Measurements from ENCODE around the gene HIVEP3.

The HIVEP3 gene

DNA sequence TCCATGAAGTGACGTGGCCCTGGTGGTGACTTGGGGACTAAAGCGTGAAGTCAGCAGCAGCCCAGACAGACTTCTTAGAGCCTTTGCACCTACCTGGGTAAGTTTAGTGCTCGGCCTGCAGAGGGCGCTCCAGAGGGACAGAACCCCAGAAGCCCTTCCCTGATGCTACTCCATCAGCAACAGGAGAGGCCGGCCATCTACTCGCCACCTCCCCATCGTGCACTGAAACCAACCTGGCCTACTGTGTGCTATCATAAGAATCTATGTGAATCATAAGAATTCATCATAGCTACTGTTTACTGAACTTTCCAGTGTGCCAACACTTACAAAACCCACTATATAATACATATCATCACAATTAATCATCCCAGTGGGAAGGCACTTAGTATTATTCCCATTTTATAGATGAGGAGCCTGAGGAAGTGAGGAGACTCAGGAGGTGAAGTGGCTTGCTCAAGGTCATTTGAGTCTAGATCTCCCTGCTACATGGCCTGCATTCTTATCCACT, 426.3 kb downstream of the HIVEP3 start:
- no peak for DNase-seq (ENCODE audit: low read depth in 1 of 2, low spot score in 1 of 2)

DNA sequence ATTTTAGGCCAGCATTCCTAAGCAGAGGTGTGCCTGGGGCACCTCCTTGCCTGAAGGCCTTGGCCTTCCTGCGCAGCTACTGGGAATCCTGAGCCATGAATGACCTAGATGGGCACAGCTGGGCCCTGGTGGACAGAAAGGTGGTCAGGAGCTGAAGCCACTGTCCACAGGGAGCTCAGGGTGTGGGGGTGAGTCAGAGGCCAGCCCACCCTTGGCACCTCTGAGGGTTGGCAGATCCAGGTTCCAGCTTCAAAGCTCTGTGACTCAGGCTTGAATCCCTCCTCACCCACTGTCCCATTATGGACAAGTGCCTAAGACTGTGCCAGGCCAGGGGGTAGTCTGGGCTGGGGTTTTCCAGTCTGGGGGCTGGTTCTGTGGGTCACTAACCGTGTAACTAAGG, 427.8 kb downstream of the HIVEP3 start:
- no peak for DNase-seq (ENCODE audit: low read depth in 1 of 2, low spot score in 1 of 2)

DNA sequence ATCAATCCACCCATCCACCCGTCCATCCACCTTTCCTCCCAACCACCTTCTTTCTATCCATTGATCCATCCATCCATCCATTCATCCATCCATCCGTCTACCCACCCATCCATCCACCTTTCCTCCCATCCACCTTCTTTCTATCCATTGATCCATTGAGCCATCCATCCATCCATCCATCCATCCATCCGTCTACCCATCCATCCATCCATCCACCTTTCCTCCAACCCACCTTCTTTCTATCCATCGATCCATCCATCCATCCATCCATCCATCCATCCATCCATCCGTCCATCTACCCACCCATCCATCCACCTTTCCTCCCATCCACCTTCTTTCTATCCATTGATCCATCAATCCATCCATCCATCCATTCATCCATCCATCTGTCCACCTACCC, 429.2 kb downstream of the HIVEP3 start:
- no peak for DNase-seq (ENCODE audit: low read depth in 1 of 2, low spot score in 1 of 2)

DNA sequence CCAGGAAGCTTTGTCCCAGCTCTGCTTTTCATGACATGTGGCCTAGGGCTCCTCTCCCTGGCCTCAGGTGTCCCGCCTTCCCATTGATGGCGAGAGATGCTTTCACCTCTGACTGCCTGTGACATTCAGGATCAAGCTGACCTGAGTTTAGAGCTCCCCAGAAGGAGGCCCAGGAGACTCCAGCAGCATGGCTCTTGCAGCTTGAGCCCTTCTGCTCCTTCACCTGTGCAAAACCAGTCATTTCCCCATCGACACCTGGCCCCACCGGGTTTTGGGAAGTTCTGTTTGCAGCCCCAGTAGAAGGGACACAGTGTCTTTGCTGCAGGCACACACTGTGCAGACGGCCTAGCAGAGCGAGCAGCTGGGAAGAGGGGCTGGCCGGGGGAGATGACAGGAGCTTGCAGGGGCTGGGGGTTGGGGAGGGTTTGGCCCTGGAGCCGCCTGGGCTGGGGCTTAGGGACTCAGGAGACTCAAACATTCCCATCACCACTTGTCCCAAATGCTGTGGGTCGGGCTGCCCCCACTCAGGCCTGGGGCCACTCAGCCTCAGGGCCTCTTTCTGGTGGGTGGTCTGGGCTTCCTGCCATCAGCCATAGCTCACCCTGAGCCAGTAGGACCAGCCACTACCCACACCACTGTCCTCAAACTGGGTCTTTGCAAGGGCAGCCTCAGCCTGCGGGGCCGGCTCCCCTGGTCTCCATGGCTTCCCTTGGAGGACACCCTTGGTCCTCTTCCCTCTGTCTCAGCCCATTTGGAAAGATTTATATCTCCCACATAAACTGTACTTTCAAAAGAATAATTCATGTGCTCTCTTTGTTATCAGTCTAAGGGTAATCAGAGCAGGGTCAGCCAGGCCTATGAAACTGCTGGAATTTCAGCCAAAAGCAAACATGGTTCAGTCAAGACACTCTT, 430.4 kb downstream of the HIVEP3 start:
- no peak for DNase-seq (ENCODE audit: low read depth in 1 of 2, low spot score in 1 of 2)

DNA sequence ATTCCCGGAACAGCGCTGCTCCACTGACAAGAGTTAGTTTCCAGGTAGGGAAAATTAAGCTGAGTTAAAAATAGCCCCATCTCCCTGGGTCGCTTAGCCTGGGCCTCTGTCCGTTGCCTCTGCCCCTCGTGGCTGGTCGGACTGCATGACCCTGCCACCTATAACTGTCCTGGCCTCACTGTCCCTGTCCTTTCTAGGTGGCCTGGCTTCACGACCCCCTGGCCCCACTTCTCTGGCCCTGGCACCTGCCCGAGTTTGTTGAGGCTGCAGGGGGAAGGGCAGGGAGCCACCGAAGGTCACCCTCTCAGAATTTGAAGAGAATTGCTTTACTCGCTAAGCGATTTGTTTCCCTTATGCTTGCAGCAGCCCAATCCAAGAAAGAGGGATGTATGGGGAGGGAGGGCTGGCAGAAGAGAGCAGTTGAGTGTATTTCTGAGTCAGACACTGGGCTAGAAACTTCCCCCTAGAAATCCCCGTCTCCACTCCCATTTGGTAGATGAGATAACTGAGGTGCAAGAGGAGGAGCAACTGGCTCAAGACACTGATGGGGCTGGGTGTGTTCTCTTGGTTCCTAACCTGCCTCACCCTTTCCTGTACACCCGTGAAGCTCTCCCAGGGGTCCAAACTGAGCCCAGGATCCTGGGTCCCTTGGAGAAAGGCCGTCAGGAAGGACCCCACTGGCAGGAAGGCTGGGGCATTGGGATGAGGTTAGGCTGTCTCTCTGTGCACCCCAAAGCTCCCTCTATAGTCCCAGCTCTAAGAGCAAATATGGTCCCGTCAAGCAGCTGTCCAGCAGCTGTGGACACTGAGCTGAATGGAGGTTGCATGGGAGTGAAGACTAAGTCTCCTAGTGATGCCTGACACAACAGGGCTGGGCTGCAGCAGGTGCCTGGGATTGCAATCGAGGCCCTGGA, 431.3 kb downstream of the HIVEP3 start:
- DNase-seq (ENCODE audit: low read depth in 1 of 2, low spot score in 1 of 2), result no peak

GRCh38 chr1:41486371-41487125, 432.2 kb downstream of the HIVEP3 start:
- DNase-seq (ENCODE audit: low read depth in 1 of 2, low spot score in 1 of 2), result no peak

DNA sequence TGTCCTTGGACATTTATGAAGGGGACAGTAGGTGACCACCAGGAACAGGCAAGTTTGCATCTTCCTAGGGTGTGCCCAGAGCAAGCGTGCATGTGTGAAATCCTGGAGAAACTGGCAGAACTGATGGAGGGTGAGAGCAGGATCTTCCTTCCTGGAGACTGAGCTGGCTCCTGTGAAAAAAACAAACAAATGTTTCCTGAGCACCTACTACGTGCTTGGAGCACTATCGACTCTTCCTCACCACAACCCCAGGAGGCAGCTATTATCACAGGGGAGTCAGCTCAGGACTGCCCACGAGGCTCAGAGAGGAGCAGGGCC, 432.7 kb downstream of the HIVEP3 start:
- DNase-seq (ENCODE audit: low read depth in 1 of 2, low spot score in 1 of 2), result no peak

GRCh38 chr1:41485605-41486004, 433.1 kb downstream of the HIVEP3 start:
- no peak for DNase-seq (ENCODE audit: low read depth in 1 of 2, low spot score in 1 of 2)

DNA sequence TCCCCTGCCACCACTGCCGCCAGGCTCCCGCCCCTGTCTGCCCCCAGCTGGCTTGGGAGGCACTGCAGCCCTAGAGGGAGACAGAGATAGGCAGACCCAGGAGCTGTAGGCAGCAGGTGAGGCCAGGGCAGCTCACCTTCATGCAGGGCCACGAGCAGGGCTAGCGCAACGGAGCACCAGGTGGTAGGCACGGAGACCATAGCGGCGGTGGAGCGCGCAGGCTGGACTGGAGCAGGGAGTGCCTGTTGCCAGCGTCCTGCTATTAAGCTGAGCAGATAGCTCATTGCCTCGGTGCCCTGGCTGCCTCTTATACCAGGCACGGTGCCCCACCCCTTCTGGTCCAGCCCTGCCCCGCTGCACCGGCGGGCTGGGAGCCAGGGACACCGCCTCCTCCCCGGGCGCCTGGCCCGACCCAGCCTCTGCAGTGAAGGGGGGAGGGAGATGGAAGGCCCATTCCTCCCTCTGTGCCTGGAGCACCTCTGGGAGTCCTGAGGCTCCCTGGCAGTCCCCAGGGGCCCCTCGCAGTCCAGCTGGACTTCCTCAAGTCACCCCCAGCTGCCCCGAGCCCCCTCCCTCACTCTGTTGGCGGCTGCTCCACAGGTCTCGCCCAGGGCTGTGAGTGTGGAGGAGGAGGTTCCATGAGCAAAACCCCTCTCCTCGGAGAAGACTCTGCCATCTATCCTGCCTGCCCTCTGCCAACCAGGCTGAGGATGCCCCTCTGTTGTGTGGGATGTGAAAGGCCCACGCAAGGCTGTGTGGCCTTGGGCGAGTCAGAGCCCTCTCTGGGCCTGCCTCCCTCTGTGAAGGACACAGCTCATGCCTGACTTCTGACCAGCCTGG, 434.1 kb downstream of the HIVEP3 start, which contains the start of gene EDN2:
EDN2 (minus strand) TSS at position 282 of the 840 bp plus-strand sequence; CDS start at position 200, 82 bp downstream.
- no peak for DNase-seq (ENCODE audit: low read depth in 1 of 2, low spot score in 1 of 2)

DNA sequence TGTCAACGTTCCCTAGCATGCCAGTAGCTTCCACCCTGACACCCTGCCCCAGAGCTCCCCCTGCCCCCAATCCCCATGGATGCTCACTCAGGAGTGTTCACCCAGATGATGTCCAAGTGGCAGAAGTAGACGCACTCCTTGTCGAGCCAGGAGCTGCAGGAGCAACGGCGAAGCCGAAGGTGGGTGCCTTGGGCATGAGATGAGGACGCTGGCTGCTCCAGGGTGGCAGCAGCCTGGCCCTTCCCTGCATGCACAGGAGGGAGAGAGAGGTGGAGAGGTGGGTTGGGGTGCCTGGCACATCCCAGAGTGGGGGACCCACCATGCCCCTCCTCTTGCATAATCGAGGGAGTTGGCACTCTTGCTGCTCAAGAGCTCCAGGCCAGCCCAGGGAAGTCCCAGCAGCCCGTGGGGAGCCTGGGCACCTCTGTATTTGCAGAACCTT, 434.7 kb downstream of the HIVEP3 start:
- no peak for DNase-seq (ENCODE audit: low read depth in 1 of 2, low spot score in 1 of 2)

DNA sequence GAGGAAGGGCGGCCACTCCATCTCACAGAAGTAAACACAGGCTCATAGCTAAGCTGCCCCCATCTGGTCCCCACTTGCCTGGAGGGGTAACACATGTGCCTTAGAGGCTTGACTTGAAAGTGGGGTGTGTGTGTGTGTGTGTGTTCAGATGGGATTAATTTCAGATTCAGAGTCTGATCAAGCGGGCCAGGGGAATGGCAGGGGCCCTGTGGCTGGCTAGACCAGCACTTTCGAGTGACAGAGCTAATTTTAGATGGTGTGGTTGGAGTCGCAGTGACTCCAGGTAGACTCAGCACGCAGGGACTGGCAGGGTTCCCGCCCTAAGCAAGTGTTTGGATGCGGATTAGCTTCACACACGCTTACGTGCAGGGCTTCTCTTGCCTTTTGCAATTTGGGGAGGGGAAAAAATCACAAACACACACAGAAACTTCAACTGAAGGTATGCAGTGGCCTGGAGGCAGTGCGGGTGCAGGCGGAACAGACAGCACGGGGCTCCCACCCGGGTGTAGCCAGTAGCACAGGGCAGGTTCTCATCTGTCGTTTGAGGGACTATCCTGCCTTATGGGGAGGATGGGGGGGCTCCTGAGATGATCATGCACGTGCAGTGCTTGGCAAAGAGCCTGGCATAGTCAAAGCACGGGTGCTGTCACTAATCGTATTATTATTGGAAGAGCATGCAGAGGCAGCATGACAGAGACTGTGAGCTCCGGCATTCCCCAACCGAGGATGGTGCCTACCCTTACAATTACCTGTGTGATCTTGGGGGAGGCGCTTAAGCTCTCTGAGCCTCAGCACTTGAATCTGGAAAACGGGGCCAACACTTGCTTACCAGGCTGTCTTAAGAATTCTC, 435.5 kb downstream of the HIVEP3 start:
- DNase-seq (ENCODE audit: low read depth in 1 of 2, low spot score in 1 of 2), result no peak

DNA sequence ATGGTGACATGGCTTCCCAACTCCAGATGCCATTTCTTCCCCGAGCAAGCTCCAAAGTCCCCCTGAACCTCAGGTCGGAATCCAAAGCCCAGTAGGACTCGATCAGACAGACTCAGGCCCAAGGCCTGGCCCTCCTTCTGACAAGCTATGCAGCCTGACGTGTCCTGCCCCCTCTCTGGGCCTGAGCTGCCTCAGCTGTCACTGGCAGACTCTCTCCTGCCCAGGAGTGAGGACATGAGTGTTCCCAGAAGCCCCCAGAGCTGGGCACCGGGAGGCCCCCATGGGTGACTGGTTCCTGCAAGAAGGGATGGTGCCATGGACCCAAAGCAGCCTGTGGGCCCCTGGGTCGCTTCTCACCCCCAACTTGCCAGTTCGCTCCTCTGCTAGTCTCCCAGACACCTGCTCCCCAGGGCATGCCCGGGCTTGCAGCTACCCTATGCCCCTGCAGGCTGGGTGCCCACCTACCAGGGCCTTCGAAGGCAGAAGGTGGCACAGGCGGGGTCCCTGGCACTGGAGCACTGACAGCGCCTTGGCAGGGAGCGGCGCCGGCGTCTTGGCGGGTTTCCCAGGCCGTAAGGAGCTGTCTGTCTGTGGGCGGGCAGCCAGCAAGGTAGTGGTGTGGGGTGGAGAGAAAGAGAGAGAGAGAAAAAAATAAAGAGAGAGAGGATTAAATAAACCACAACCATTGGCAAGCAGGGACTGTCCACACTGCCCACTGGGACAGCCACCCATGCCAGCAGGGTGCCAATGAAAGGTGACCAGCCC, 436.5 kb downstream of the HIVEP3 start:
- DNase-seq (ENCODE audit: low read depth in 1 of 2, low spot score in 1 of 2), result no peak

GRCh38 chr1:41481109-41481775, 437.5 kb downstream of the HIVEP3 start:
- DNase-seq (ENCODE audit: low read depth in 1 of 2, low spot score in 1 of 2), result no peak

- DNase-seq (ENCODE audit: low read depth in 1 of 2, low spot score in 1 of 2), result no peak
Observed at GRCh38 chr1:41480204-41481108, 438.3 kb downstream of the HIVEP3 start.

- DNase-seq (ENCODE audit: low read depth in 1 of 2, low spot score in 1 of 2), result no peak
Observed at GRCh38 chr1:41479808-41480160, 438.9 kb downstream of the HIVEP3 start.

DNA sequence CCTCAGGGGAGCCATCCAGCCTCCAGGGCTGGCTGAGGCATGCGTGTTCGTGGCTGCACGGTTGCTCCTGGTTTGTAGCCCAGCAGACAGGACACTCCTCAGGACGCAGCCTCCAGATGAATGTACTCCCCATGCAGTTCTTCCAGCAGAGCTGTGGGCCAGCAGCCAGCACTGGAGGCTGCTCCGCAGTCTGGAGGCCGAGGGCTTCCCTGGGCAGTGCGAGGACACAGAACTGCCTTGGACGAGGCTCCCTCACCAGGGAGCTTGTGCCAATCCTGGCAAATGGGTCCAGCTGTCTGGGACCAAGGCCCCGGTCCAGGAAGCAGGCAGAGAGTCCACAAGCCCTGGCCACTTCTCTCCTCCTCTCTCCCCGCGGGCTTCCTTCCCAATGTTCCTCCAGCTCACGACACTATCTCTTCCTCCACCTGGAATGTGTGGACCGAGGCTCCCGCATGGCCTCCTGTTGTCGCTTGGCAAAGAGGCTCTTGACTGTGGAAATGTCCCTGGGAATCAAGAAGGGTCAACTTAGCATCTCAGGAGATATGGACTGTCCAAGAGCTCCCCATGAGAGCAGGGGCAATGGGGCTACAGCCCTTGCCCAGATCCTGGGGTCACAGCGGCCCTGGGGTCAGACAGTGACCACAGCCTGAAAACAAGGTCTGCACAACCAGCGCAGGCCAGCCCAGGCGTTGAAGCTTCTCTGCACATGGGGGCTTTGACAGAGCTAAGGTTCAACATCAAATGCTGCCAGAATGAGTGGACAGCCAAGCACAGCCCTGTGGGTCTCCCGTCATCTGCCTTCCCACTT, 439.5 kb downstream of the HIVEP3 start:
- DNase-seq (ENCODE audit: low read depth in 1 of 2, low spot score in 1 of 2), result no peak
